ENCODE results near the gene PDE8A. TPM values are rescaled to one million over a fixed set of nuclear protein-coding genes. Genes with fewer than 3 reads are reported as not detected.
A peak's percentile ranks its signal among the peaks of the same experiment; 100 is the strongest.

Gene PDE8A
- total and polyA plus RNA-seq, 2 donors (not counting 1 experiment from before 2014, with no cell fraction given), result 17.7 to 26.3 TPM

GRCh38 chr15:85137489-85138168, 156.0 kb downstream of the PDE8A start:
- Histone ChIP-seq H4K20me1 (ENCODE audit: control insufficient read depth, extremely low read depth, insufficient read depth, low read length) (no peaks in the 10 kb centered on the region), H3K27ac (ENCODE audit: insufficient read depth, low read length) (no peak overlapping the region), H3K4me3 (replicated peaks in 1 of 4; ENCODE audit: control extremely low read depth in 1 of 4, insufficient read depth in 1 of 4, low read depth in 3 of 4, low read length in 4 of 4) (no peak overlapping the region), H3K9ac (ENCODE audit: insufficient read depth, low read length) (no peak overlapping the region), H3K36me3 (ENCODE audit: control insufficient read depth, insufficient read depth, low read length) (no peaks in the 10 kb centered on the region), H3K27me3 (ENCODE audit: control insufficient read depth, insufficient read depth, low read length) (no peaks in the 10 kb centered on the region), H3K4me2 (ENCODE audit: extremely low read depth, insufficient read depth, low read length) (no peak overlapping the region), H3K79me2 (ENCODE audit: control insufficient read depth, insufficient read depth, low read length) (no peaks in the 10 kb centered on the region), H3K4me1 (ENCODE audit: control insufficient read depth, extremely low read depth, insufficient read depth, low read length) (peaks cover 3% of the 10 kb centered on the region), H3K9me3 (ENCODE audit: control insufficient read depth, insufficient read depth, low read depth, low read length) (no peaks in the 10 kb centered on the region), H2AFZ (ENCODE audit: low read length) (no peak overlapping the region)
- no peak for DNase-seq (ENCODE audit: low read depth in 2 of 2)
- TF ChIP-seq CTCF (conservative IDR thresholded peaks at IDR 0.05 in 1 of 2, IDR thresholded peaks at IDR 0.05 in 1 of 2; ENCODE audit: low read depth in 1 of 2, low read length in 2 of 2) (no peak), EZH2 (IDR thresholded peaks at IDR 0.05; ENCODE audit: low read length, missing control alignments) (no peak)

- Histone ChIP-seq H3K36me3 (ENCODE audit: control insufficient read depth, insufficient read depth, low read length) (no peaks in the 10 kb centered on the region), H3K27me3 (ENCODE audit: control insufficient read depth, insufficient read depth, low read length) (no peaks in the 10 kb centered on the region), H3K4me1 (ENCODE audit: control insufficient read depth, extremely low read depth, insufficient read depth, low read length) (peaks cover 3% of the 10 kb centered on the region), H3K9me3 (ENCODE audit: control insufficient read depth, insufficient read depth, low read depth, low read length) (no peaks in the 10 kb centered on the region), H3K4me3 (replicated peaks in 1 of 4; ENCODE audit: control extremely low read depth in 1 of 4, insufficient read depth in 1 of 4, low read depth in 3 of 4, low read length in 4 of 4) (no peak overlapping the region), H2AFZ (ENCODE audit: low read length) (no peak overlapping the region), H3K27ac (ENCODE audit: insufficient read depth, low read length) (no peak overlapping the region), H4K20me1 (ENCODE audit: control insufficient read depth, extremely low read depth, insufficient read depth, low read length) (no peaks in the 10 kb centered on the region), H3K79me2 (ENCODE audit: control insufficient read depth, insufficient read depth, low read length) (no peaks in the 10 kb centered on the region), H3K9ac (ENCODE audit: insufficient read depth, low read length) (no peak overlapping the region), H3K4me2 (ENCODE audit: extremely low read depth, insufficient read depth, low read length) (no peak overlapping the region)
- TF ChIP-seq CTCF (conservative IDR thresholded peaks at IDR 0.05 in 1 of 2, IDR thresholded peaks at IDR 0.05 in 1 of 2; ENCODE audit: low read depth in 1 of 2, low read length in 2 of 2) (no peak), EZH2 (IDR thresholded peaks at IDR 0.05; ENCODE audit: low read length, missing control alignments) (no peak)
- DNase-seq (ENCODE audit: low read depth in 2 of 2), result no peak
Measured at GRCh38 chr15:85139391-85139790, 157.7 kb downstream of the PDE8A start.

GRCh38 chr15:85141726-85142125, 160.1 kb downstream of the PDE8A start:
- no peak overlapping the region for H3K4me3 ChIP-seq (replicated peaks in 1 of 4; ENCODE audit: control extremely low read depth in 1 of 4, insufficient read depth in 1 of 4, low read depth in 3 of 4, low read length in 4 of 4)
- TF ChIP-seq CTCF (conservative IDR thresholded peaks at IDR 0.05 in 1 of 2, IDR thresholded peaks at IDR 0.05 in 1 of 2; ENCODE audit: low read depth in 1 of 2, low read length in 2 of 2), result no peak
- TF ChIP-seq EZH2 (IDR thresholded peaks at IDR 0.05; ENCODE audit: low read length, missing control alignments), result no peak
- no peaks in the 10 kb centered on the region for H3K27me3 ChIP-seq (ENCODE audit: control insufficient read depth, insufficient read depth, low read length)
- H3K9ac ChIP-seq (ENCODE audit: insufficient read depth, low read length), result no peak overlapping the region
- no peaks in the 10 kb centered on the region for H3K79me2 ChIP-seq (ENCODE audit: control insufficient read depth, insufficient read depth, low read length)
- H3K9me3 ChIP-seq (ENCODE audit: control insufficient read depth, insufficient read depth, low read depth, low read length), result no peaks in the 10 kb centered on the region
- no peaks in the 10 kb centered on the region for H4K20me1 ChIP-seq (ENCODE audit: control insufficient read depth, extremely low read depth, insufficient read depth, low read length)
- no peak overlapping the region for H2AFZ ChIP-seq (ENCODE audit: low read length)
- DNase-seq (ENCODE audit: low read depth in 2 of 2), result peak; percentile 2 to 39
- H3K4me1 ChIP-seq (ENCODE audit: control insufficient read depth, extremely low read depth, insufficient read depth, low read length), result peaks cover 3% of the 10 kb centered on the region
- no peak overlapping the region for H3K27ac ChIP-seq (ENCODE audit: insufficient read depth, low read length)
- H3K4me2 ChIP-seq (ENCODE audit: extremely low read depth, insufficient read depth, low read length), result no peak overlapping the region
- H3K36me3 ChIP-seq (ENCODE audit: control insufficient read depth, insufficient read depth, low read length), result no peaks in the 10 kb centered on the region
